Thyroid gland (tissue), 4 donors: ENCODE data around the gene SYTL2.

Experiments
- POLR2A ChIP-seq, 2 donors: fragments of 450-650 bp; IDR thresholded peaks; one replicate each; pipeline ENCODE4 v1.6.1; 2017; ENCODE audit warnings: antibody characterized with exemption in 2 of 2, mild to moderate bottlenecking in 2 of 2, moderate library complexity in 1 of 2
- TF ChIP-seq, protein P1 (sequence below), 6 experiments: fragments of 200-600 bp in 3 of 6; fragments of 450-650 bp in 3 of 6; sonication (generic) in 3 of 6; IDR thresholded peaks; one replicate each; pipeline ENCODE4 v1.5.1; 2016 to 2019; ENCODE audit warnings: antibody characterized with exemption in 6 of 6, mild to moderate bottlenecking in 2 of 6, inconsistent platforms in 1 of 6, moderate library complexity in 1 of 6

- TF ChIP-seq, protein P1, sequence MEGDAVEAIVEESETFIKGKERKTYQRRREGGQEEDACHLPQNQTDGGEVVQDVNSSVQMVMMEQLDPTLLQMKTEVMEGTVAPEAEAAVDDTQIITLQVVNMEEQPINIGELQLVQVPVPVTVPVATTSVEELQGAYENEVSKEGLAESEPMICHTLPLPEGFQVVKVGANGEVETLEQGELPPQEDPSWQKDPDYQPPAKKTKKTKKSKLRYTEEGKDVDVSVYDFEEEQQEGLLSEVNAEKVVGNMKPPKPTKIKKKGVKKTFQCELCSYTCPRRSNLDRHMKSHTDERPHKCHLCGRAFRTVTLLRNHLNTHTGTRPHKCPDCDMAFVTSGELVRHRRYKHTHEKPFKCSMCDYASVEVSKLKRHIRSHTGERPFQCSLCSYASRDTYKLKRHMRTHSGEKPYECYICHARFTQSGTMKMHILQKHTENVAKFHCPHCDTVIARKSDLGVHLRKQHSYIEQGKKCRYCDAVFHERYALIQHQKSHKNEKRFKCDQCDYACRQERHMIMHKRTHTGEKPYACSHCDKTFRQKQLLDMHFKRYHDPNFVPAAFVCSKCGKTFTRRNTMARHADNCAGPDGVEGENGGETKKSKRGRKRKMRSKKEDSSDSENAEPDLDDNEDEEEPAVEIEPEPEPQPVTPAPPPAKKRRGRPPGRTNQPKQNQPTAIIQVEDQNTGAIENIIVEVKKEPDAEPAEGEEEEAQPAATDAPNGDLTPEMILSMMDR (IDR thresholded peaks at IDR 0.05), result no peak
- no peak for TF ChIP-seq POLR2A (IDR thresholded peaks at IDR 0.05)
Measured at GRCh38 chr11:85673393-85673792, 137.5 kb downstream of the SYTL2 start.
